Activated T-cell treated with anti-CD3 and anti-CD28 coated beads for 1 hour (primary cell): ENCODE measurements around the gene MYO9B.

ENCODE experiments used
- DNase-seq: peaks from one replicate; pipeline ENCODE4 v3.0.0-alpha.2; 2020; ENCODE audit warnings: low read depth

Gene MYO9B

DNA sequence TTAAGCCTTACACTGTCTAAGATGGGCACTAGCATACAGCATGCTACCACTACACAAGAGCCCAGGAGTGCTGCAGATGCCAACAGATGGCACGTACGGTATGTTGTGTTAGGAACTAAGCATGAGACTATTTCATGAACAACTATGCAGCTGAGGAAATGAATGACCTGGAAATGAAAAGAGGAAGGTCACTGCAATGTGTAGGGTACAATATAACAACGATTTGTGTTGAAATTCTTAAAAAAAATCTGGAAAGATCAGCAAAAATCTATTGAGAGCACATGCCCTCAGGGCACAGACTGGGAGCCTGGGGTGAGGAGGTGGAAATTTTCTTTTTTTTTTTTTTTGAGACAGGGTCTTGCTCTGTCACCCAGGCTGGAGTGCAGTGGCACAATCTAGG, 14.8 kb upstream of the MYO9B start:
- DNase-seq: no peak

DNA sequence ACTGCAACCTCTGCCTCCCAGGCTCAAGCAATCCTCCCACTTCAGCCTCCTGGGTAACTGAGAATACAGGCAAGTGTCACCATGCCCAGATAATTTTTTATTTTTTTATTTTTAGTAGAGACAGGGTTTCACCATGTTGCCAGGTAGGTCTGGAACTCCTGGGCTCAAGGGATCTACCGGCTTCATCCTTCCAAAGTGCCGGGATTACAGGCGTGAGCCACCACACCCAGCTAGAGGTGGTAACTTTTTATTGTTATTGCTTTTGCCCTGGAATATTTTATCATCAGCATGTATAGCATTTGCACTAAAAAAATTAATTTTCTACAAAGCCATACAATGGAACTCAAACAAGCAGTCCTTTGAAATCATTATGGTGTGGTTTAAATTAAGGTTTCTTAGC, 14.4 kb upstream of the MYO9B start:
- no peak for DNase-seq

DNA sequence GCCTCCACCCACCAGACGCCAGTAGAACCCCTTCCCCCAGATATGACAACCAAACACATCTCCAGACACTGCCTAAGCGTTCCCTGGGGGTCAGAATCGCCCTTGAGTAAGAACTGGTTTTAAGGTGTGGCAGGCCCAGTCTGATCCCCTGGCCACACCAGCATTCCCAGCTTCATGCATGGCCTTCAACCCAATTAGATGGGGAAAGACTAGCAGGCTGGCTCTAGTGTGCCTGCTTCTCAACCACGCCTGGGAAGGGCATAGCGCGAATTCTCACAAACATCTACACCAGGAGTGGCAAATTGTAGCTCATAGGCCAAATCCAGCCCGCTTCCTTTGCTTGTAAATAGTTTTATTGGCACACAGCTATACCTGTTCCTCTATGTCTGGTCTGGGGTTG, 13.9 kb upstream of the MYO9B start:
- no peak for DNase-seq

DNA sequence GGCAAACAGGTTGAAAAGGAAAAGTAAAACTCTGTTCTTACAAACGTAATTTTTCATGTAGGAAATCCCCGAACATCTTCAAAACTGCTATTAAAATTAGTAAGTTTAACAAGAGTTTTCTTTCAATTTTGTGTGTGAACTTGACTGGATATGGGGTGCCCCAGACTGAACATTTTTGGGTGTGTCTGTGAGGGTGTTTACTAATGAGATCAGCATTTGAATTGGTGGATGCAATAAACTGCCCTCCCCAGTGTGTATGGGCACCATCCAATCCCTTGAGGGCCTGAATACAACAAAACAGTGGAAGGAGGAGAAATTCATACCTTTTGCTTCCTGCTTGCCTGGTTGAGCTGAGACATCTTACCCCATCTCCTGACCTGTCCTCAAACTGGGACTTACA, 12.1 kb upstream of the MYO9B start:
- DNase-seq: no peak

DNA sequence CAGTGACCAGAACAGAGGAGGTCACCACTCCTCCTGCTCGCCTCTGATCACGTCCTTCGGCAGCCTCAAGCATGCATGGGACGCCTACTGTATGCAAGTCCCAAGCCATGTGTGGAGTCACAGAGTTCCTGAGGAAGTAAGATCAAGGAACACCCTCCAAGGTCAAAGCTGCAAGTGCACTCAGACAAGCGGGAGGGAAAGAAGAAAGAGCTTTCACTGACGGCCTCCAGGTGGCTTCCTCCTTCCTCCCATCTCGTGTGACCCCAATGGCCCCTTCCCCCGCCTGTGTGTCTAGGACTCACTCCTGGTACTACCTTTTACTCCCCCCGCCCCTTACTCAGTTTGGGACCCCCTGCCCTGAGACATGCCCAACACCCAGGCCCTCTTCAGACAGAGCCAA, 6.4 kb upstream of the MYO9B start:
- no peak for DNase-seq

DNA sequence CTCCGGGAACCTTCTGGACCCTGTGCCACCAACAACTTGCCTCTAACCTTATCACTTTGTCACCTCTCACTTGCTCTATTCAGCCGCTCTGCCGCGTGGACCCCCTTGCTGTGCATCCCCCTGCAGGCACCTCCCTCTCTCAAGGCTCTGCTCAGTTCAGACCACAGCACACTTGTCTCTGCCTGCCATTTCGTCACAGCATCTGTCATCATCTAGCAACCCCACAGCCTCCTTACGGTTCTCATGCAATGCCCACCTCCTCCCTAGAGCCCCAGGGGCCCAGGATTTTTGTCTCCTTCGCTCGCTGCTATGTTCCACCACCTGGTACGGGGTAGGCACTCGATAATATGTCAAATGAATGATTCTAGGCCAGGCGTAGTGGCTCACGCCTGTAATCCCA, 5.2 kb upstream of the MYO9B start:
- no peak for DNase-seq

DNA sequence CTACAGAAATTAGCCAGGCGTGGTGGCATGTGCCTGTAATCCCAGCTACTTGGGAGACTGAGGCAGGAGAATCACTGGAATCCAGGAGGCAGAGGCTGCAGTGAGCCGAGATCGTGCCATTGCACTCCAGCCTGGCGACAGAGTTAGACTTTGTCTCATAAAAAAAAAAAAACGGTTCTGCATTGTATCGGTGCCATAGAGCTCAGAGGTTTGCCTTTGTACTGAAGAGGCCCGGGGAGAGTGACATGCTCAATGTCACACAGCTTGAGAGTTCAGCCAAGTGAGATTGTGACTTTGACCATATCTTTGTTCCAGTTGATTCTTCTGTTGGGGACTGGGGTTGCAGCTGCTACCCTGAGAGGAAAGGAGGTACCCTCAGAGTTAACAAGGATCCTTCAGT, 4.7 kb upstream of the MYO9B start:
- DNase-seq: no peak

DNA sequence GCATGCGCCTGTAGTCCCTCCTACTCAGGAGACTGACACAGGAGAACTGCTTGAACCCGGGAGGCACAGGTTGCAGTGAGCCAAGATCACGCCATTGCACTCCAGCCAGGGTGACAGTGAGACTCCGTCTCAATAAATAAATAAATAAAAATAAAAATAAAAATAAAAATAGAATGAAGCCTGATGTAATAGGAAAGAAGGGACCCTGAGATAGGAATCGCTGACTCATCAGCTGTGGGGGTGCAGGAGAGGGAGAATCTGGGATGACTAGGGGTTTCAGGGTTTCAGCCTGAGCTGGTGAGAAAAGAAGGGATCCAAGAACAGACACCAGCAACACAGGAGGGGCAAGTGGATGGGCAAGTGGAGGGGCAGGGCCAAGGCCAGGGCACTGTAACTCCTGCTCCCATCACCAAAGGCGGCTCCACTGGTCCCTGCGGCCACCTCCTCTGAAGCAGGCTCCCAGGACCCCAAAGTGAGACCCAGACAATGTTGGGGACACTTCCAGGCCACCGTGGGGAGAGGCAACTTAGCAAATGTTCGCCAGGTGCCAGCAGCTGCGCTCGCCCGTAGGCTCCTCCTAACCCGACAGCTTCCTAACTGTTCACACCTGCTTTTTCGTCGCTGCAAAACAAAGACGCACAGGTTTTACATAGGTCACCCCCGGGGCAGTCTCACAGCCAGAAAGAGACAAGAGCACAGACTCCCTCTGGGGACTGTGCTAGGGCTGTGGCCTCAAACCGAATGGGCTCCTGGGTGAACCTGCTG, 1.5 kb upstream of the MYO9B start:
- no peak for DNase-seq

DNA sequence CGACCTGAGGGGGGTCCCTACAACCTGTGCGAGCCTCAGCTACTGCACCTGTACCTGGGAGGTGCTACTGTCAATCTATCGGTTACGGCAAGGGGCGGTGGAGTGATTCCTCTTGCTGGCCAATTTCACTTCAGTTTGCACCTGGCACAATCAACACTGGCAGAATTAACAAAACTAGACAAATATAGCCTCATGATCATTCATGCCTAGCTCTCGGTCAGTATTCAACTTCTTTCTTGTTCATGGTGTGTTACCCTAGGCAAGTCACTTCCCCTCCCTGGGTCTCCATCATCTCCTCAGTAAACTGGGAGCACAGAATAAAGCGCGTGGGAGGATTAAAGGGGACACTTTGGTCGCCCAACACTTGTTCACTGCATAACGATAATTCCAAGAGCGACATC, 943 bp upstream of the MYO9B start:
- no peak for DNase-seq

DNA sequence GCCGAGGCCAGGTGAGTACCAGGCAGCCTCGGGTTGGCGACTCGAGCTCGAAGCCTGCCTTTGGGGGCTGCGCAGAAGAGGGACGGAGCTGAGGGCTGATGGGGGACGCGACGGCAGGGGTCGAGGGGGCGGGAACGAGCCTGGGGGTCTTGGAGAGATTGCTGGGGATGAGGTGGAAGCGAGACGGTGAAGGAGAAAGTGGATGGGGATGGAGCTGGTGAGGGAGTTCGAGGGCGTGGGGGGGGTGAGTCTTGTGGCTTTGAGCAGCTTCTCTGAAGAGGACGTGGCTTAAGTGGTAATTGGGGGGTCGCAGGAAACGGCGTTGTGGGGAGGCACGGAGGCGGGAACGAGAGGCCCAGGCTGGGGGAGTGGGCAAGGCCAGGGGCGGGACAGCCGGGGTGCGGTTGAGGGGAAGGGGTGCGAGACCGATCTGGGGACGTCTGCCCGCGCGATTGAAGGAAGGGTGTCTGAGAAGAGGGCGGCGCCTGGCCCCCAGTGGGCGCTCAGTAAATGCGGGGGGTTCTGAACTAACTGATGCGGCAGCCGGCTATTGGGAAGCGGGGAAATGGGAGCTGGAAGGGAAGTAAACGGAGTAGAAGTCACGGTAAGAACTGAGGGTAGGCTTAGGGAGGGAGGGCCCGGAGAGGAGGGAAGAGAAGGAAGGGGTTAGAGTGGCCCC, 426 bp downstream of the MYO9B start:
- DNase-seq: peak; percentile 28

DNA sequence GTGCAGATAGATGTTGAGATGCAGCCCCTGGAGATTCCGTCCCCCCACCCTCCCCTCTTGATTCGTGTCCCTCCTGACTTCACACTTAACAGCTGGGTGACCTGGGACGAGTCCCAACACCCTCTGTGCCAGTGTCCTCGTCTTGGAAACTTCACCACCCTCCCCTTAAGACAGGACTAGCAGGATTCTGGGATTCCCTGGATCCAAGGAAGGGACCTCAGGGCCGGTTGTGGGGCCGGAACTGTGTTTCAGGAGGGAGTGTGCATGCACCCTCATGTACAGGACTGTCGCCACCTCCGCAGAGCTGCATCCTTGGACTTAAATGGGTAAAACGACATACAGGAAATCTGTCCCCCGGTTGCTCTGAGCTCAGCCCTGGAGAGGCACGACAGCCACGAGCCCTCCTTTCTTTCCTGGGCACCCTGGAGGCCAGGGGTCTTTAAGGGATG, 990 bp downstream of the MYO9B start:
- DNase-seq: no peak

DNA sequence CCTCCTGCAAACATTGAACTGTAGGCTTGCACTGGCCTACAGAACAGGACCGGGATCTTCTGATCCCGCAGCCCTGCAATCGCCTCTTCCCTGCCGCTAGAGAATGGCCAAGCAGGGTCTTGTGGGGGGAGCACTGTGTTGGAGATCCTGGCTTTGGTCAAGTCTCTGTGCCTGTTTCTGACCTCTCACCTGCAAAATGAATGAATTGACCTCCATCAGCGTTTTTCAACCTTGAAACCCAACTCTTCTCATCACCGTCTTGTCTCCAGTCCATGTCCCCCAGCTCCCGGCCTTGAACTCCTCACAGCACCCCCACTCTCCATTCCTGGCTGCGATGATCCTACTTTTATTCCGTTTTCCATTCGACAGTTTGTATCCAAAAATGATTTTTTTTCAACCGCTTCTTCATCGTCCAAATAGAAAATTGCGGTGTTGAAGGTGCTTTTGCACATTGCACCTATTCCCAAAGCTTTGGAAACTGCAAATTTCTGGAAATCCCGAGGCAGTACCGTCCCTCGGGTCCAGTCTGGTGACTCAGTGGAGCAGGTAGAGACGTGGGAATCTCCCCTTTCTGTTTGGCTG, 2.0 kb downstream of the MYO9B start:
- no peak for DNase-seq

DNA sequence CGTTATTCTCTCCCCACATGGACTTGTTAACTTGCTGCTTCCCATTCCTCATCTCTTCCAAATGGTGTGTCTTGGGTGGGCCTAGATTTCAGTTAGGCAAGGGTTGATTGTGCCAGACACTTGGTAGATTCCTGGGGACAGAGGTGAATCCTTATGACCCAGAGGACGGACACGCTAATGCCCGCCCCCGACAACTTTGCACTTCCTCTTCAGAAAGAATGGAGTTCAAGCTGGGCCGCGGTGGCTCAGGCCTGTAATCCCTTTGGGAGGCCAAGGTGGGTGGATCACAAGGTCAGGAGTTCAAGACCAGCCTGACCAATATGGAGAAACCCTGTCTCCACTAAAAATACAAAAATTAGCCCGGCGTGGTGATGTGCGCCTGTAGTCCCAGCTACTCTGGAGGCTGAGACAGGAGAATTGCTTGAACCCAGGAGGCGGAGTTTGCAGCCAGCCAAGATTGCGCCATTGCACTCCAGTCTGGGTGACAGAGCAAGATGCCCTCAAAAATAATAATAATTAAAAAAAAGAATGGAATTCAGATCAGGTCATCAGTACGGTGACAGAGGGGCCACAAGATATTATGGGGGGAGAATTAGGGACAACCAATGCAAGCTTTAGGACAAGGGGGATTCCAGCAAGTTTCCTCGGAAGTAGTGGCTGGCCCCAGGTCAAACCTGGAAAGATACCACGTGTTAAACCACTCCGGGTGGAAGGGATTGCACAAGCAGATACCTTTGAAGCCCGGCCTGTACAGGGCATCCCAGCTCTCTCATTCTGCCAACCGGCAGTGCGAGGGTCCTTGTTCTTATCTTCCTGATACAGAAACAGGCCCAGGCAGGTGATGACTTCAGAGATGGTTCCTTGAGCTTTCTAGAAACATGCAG, 2.7 kb downstream of the MYO9B start:
- no peak for DNase-seq

DNA sequence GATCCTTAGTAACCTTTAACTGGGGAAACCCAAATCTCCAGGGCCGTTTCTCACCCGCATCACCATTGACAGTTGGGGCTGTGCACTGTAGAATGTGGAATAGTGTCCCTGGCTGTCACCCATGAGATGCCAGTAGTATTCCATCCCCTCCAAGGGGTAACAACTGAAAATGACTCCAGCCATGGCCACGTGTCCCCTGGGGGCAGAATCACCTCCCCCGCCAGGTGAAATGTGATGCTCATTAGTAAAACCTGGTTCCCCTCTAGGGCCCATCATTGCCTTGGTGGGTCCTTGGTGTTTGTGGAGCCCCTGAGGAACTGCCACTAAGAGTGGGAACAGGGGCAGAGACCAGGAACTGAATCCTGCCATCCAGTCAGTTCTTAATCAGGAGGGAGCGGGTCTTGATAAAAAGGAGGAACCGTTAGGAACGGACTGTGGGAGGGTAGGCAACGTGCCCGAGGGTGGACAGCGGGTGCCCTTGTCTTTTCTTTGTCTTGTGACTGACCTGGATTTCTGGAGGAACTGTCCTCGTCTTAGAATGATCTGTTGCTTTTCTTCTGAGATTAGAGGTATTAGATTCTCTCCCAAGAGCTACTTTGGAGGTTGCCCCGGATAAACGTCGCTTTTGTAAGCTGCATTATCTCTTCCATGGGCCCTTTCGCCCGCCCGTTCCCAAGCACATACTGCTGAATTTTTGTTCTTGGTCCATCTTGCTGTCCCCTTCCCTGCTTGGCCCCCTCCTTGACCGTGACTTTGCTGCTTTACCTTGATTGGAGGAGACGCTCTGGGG, 3.5 kb downstream of the MYO9B start:
- DNase-seq: no peak

DNA sequence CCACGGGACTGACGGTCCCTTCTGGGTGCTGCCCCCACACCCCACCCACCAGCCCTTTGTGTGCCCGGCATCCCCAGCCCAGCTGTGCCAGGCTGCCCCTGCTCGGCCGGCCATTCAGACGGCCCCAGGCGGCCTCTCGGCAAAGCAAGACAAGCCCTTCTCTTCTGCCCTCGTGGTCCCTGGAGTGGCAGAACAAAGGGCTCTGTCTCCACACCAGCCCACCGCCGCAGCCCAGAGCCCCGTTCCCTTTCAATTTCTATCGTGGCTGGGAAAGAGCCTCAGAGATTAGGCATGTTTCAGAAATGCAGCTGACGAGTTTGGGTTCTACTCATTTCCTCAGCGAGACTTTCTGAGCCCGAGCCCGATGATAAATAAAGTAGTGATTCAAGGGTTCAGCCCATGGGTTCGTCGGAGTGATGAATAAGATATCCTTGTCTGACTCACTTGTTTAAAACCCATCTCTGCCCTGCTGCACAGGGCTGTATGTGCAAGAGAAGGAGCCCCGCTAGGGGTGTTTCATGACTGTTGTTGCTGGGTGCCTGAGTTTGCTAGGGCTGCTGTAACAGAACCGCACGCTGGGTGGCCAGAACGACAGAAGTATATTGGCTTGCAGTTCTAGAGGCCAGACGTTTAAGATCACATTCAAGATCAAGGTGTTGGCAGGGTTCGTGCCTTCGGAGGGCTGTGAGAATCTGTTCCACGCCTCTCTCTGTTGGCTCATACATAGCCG, 4.3 kb downstream of the MYO9B start:
- peak; percentile 36 for DNase-seq

DNA sequence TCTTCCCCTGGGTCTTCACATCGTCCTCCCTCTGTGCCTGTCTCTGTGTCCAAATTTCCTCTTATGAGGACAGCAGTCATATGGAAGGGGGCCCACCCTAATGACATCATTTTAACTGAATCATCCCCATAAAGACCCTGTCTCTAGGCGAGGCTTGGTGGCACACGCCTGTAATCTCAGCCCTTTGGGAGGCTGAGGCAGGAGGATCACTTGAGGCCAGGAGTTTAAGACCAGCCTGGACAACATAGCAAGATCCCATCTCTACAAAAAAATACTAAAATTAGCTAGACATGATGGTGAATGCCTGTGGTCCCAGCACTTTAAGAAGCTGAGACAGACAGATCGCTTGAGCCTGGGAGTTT, 4.8 kb downstream of the MYO9B start:
- no peak for DNase-seq

DNA sequence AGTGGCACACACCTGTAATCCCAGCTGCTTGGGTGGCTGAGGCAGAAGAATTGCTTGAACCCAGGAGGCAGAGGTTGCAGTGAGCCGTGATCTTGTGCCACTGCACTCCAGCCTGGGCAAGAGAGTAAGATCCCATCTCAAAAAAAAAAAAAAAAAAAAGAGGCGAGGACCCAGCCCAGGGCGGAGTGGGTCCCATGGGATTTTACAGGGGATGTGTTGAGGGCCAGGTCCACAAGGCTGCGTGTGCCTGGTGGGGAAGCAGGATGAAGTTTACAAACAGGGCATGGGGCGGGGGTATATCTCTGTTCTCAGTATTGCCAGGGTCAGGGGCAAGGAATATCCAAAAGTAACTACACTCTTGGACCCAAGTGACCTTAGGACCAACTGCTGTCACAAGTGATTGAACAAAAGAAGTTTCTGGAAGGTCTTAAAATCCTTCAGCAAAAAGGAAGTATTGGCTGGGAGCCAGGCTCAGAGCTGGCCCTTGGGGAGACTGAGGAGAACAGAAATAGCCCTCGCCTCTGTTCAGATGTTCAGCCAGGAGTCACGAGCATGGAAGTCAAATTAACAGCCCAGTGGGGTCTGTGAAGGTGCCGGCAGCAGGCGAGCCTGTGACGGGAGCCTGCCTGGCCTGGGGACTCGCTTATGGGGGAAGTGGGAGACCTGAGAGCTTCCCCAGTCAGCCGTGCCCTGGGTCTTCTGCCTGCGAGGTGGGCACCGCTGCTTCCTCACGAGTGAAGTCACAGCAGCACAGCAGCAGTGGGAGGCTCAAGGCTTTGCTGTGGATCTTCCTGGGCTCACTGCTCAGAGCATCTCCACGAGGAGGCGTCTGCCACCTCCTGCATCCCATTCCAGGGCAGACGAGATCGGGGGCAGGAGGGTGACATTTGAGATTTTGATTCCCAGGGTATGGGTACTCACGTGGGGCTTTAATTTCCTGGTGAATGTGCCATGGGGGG, 6.4 kb downstream of the MYO9B start:
- DNase-seq: no peak

DNA sequence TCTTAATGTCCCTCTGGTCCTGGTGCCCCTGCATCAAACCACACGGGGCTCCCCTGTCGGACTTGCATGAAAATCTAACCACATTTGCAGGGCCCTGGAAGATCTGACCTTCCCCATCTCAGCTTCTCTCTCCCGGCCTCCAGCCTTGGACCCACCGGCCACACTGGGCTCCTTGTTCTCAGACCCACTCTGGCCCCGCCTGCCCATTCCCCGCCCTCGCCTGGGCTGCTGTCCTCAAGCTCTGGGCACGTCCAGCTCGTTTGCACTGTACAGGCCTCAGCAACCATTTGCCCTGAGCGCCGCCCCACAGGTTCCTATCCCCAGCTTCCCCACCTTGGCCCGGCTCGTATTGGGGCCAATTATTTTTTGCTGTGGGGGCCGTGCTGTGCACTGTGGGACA, 10.5 kb downstream of the MYO9B start:
- DNase-seq: no peak

DNA sequence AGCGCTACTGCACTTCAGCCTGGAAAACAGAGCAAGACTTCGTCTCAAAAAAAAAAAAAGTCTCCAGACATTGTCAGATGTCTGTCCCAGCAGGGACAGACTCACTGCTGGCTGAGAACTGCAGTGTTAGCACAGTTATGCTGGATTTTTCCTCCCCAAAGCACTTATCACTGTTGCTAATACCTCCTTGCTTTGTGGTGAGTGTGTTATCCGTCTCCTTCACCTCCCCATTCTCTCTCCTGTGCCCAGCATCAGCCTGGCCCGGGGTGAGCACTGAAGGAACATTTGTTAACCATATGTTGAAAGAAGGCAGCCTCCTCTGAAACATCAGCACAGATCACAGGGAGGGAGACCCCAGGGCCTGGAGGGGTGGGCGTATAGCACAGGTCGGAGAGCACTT, 11.3 kb downstream of the MYO9B start:
- DNase-seq: no peak

DNA sequence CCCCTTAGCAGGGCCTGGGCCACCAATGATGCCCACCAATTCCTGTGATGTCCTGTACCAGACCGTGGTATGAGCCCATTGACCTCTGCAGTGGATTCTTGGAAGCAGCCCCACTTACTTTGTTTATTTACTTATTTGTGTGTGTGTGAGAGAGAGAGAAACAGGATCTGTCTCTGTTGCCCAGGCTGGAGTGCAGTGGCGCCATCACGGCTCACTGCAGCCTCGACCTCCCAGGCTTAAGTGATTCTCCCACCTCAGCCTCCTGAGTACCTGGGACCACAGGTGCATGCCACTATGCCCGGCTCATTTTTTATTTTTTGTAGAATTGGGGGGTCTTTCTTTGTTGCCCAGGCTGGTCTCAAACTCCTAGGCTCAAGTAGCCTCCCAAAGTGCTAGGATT, 13.0 kb downstream of the MYO9B start:
- no peak for DNase-seq
